Tibial artery (tissue), 4 donors: ENCODE results near the gene GYS2.

Source experiments
- DNase-seq, 2 donors: peaks; one replicate each; pipeline ENCODE4 v3.0.0-alpha.2; 2019
- H3K27ac ChIP-seq, 2 donors: fragments of 200-600 bp; sonication (generic) in 1 of 2; 1 replicate in 1 of 2; 2 replicates in 1 of 2; pipeline ENCODE4 v1.5.1; 2018 to 2019; ENCODE audit warnings: mild to moderate bottlenecking in 1 of 2
- H3K27me3 ChIP-seq, 2 donors: fragments of 200-600 bp; sonication (generic) in 1 of 2; one replicate each; pipeline versions ENCODE4 v1.5.1 to v1.6.0; 2016 to 2019
- H3K36me3 ChIP-seq, 3 donors: fragments of 200-600 bp; sonication (generic) in 2 of 3; one replicate each; pipeline ENCODE4 v1.5.1; 2016 to 2019; ENCODE audit warnings: mild to moderate bottlenecking in 2 of 3
- H3K4me1 ChIP-seq, 4 donors: fragments of 200-600 bp; sonication (generic) in 2 of 4; 1 replicate in 3 of 4; 2 replicates in 1 of 4; pipeline ENCODE4 v1.5.1; 2016 to 2019
- H3K4me3 ChIP-seq, 2 donors: fragments of 200-600 bp; sonication (generic) in 1 of 2; 1 replicate in 1 of 2; 2 replicates in 1 of 2; pipeline ENCODE4 v1.5.1; 2018 to 2019; ENCODE audit warnings: mild to moderate bottlenecking in 2 of 2
- H3K9me3 ChIP-seq, 3 donors: fragments of 200-600 bp; sonication (generic) in 1 of 3; one replicate each; pipeline ENCODE4 v1.5.1; 2016 to 2019
- intact Hi-C: fragments of 100-400 bp; cut with DNase I; formaldehyde crosslinking; loops from one replicate; pipeline ENCODE4 v1.15.0; 2023; ENCODE audit warnings: low total_unique reads
- TF ChIP-seq, protein P1 (sequence below), 2 experiments: fragments of 200-600 bp in 1 of 2; fragments of 450-650 bp in 1 of 2; IDR thresholded peaks; one replicate each; pipeline ENCODE4 v1.5.1; 2017 to 2019; ENCODE audit warnings: antibody characterized with exemption in 2 of 2, mild to moderate bottlenecking in 1 of 2, moderate library complexity in 1 of 2

Gene GYS2

GRCh38 chr12:21561158-21561557 is 43.5 kb downstream of the GYS2 start:
- DNase-seq, result no peak
- Histone ChIP-seq H3K4me3 (no peak overlapping the region), H3K4me1 (no peaks in the 10 kb centered on the region), H3K27ac (no peak overlapping the region), H3K36me3 (no peaks in the 10 kb centered on the region), H3K27me3 (no peaks in the 10 kb centered on the region), H3K9me3 (no peaks in the 10 kb centered on the region)
- TF ChIP-seq, protein P1, sequence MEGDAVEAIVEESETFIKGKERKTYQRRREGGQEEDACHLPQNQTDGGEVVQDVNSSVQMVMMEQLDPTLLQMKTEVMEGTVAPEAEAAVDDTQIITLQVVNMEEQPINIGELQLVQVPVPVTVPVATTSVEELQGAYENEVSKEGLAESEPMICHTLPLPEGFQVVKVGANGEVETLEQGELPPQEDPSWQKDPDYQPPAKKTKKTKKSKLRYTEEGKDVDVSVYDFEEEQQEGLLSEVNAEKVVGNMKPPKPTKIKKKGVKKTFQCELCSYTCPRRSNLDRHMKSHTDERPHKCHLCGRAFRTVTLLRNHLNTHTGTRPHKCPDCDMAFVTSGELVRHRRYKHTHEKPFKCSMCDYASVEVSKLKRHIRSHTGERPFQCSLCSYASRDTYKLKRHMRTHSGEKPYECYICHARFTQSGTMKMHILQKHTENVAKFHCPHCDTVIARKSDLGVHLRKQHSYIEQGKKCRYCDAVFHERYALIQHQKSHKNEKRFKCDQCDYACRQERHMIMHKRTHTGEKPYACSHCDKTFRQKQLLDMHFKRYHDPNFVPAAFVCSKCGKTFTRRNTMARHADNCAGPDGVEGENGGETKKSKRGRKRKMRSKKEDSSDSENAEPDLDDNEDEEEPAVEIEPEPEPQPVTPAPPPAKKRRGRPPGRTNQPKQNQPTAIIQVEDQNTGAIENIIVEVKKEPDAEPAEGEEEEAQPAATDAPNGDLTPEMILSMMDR (IDR thresholded peaks at IDR 0.05), result no peak
- intact Hi-C loops, result no loop called here

- TF ChIP-seq, protein P1 (IDR thresholded peaks at IDR 0.05), result no peak
- no peaks in the 10 kb centered on the region for H3K36me3 ChIP-seq
- H3K27me3 ChIP-seq, result no peaks in the 10 kb centered on the region
- intact Hi-C loops, result no loop called here
- no peaks in the 10 kb centered on the region for H3K4me1 ChIP-seq
- no peak overlapping the region for H3K4me3 ChIP-seq
- no peaks in the 10 kb centered on the region for H3K9me3 ChIP-seq
- no peak for DNase-seq
- no peak overlapping the region for H3K27ac ChIP-seq
Observed at GRCh38 chr12:21559855-21560569, 44.6 kb downstream of the GYS2 start.

DNA sequence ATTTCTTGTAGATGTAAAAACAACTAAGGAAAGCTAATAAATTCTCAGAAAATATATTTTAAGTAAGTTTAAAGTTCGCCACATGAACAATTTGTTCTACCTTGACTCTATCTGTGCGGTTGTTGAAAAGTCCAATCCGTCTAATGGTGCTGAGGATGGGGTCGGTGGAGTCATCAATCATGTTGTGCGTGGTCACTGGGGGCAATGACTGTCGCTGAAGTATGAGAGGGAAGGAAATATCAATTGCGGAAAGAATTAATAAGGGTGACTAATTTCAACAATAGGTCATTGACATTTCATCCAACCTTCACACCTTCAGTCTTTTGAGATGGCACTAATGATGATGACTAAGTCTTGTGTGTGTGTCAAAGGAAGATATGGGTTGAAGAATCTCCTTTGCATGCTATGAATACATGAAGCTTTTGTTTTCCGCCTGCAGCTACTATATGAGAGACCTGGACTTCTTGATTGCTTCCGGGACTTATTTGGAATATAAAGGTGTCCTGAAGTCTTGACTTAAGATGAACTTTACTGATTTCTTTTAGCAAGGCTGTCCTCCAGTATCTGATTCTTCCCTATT is 46.5 kb downstream of the GYS2 start:
- H3K27ac ChIP-seq, result no peak overlapping the region
- no peak for DNase-seq
- intact Hi-C loops, result no loop called here
- no peaks in the 10 kb centered on the region for H3K4me1 ChIP-seq
- H3K27me3 ChIP-seq, result no peaks in the 10 kb centered on the region
- H3K36me3 ChIP-seq, result no peaks in the 10 kb centered on the region
- no peaks in the 10 kb centered on the region for H3K9me3 ChIP-seq
- no peak overlapping the region for H3K4me3 ChIP-seq
- TF ChIP-seq, protein P1 (IDR thresholded peaks at IDR 0.05), result no peak

- TF ChIP-seq, protein P1 (IDR thresholded peaks at IDR 0.05), result no peak
- H3K4me1 ChIP-seq, result peaks cover 0 to 9% (median 5%) of the 10 kb centered on the region in 4 donors
- no peak for DNase-seq
- H3K9me3 ChIP-seq, result no peaks in the 10 kb centered on the region
- no peaks in the 10 kb centered on the region for H3K36me3 ChIP-seq
- H3K27me3 ChIP-seq, result no peaks in the 10 kb centered on the region
- intact Hi-C loops, result no loop called here
- H3K4me3 ChIP-seq, result no peak overlapping the region
- H3K27ac ChIP-seq, result no peak overlapping the region
Observed at GRCh38 chr12:21553329-21553675, 51.3 kb downstream of the GYS2 start.

GRCh38 chr12:21552635-21553328 is 51.9 kb downstream of the GYS2 start:
- TF ChIP-seq, protein P1 (IDR thresholded peaks at IDR 0.05), result no peak
- Histone ChIP-seq H3K27me3 (no peaks in the 10 kb centered on the region), H3K4me3 (no peak overlapping the region), H3K27ac (no peak overlapping the region), H3K4me1 (peaks cover 0 to 9% (median 5%) of the 10 kb centered on the region in 4 donors), H3K9me3 (no peaks in the 10 kb centered on the region), H3K36me3 (no peaks in the 10 kb centered on the region)
- no peak for DNase-seq
- intact Hi-C loops, result no loop called here
